CD4-positive, CD25-positive, alpha-beta regulatory T cell (primary cell): ENCODE data around the gene CASP9. TPM values are rescaled to one million over a fixed set of nuclear protein-coding genes. Genes with fewer than 3 reads are reported as not detected.
"Not testable (repeated sequence)": the region's sequence is repeated elsewhere in the genome, so short reads cannot be mapped to it uniquely, and the experiment has no call there.

Source experiments
- ATAC-seq, 2 donors: fragments of 150-1000 bp; cut with Tn5 transposase; one replicate each; pipeline ENCODE4 v1.10.0; 2021; ENCODE audit warnings: low read depth in 2 of 2, moderate number of reproducible peaks in 2 of 2, moderate library complexity in 1 of 2
- DNase-seq, 3 donors: peaks; one replicate each; pipeline versions ENCODE4 v3.0.0 to v3.0.0-alpha.2; 2012 to 2022; ENCODE audit warnings: mixed read lengths in 1 of 3
- H3K27ac ChIP-seq: one replicate; pipeline ENCODE4 v1.7.0; 2013; ENCODE audit warnings: mild to moderate bottlenecking, low read length; ENCODE audit not compliant: insufficient read depth, poor library complexity, severe bottlenecking
- H3K27me3 ChIP-seq: one replicate; pipeline ENCODE4 v1.7.0; 2013; ENCODE audit warnings: low read length; ENCODE audit not compliant: control insufficient read depth, insufficient read depth
- H3K36me3 ChIP-seq: one replicate; pipeline ENCODE4 v1.7.0; 2013; ENCODE audit warnings: mild to moderate bottlenecking, low read length, moderate library complexity; ENCODE audit not compliant: control insufficient read depth, insufficient read depth
- H3K4me1 ChIP-seq: 2 replicates; pipeline ENCODE4 v1.7.0; 2013; ENCODE audit warnings: mild to moderate bottlenecking, low read length; ENCODE audit not compliant: insufficient read depth, control insufficient read depth, poor library complexity, severe bottlenecking
- H3K4me3 ChIP-seq: one replicate; pipeline ENCODE4 v1.7.0; 2013; ENCODE audit warnings: low read depth, mild to moderate bottlenecking, low read length, moderate library complexity
- H3K9me3 ChIP-seq, 2 experiments: 1 replicate in 1 of 2; 2 replicates in 1 of 2; pipeline ENCODE4 v1.7.0; 2013; ENCODE audit warnings: low read length in 2 of 2, mild to moderate bottlenecking in 1 of 2, moderate library complexity in 1 of 2; ENCODE audit not compliant: control insufficient read depth in 2 of 2
- H3K27ac Mint-ChIP-seq, 3 donors: one replicate each; pipeline ENCODE4 v1.8.0; 2020 to 2022; ENCODE audit warnings: mild to moderate bottlenecking in 3 of 3, mixed read lengths in 3 of 3, moderate library complexity in 2 of 3
- H3K27me3 Mint-ChIP-seq: one replicate; pipeline ENCODE4 v1.8.0; 2022; ENCODE audit warnings: mild to moderate bottlenecking, mixed read lengths
- H3K36me3 Mint-ChIP-seq: one replicate; pipeline ENCODE4 v1.8.0; 2020; ENCODE audit warnings: mixed read lengths
- H3K4me1 Mint-ChIP-seq, 4 donors: one replicate each; pipeline ENCODE4 v1.8.0; 2020 to 2022; ENCODE audit warnings: mixed read lengths in 4 of 4, mild to moderate bottlenecking in 1 of 4
- H3K4me3 Mint-ChIP-seq, 4 donors: one replicate each; pipeline ENCODE4 v1.8.0; 2020 to 2022; ENCODE audit warnings: mild to moderate bottlenecking in 4 of 4, mixed read lengths in 4 of 4, moderate library complexity in 3 of 4
- H3K9me3 Mint-ChIP-seq, 7 donors: one replicate each; pipeline ENCODE4 v1.8.0; 2020 to 2022; ENCODE audit warnings: mixed read lengths in 7 of 7, mild to moderate bottlenecking in 3 of 7, moderate library complexity in 2 of 7
- polyA plus RNA-seq, 4 donors: library from polyadenylated mRNA; unstranded; fragments of 300-500 nt; fragmentation: Illumina TruSeq; gene quantifications; one replicate each; pipeline ENCODE4 v1.2.3, GENCODE V29; 2021
- total RNA-seq: library from RNA; stranded (reverse); gene quantifications from one replicate; pipeline ENCODE4 v1.2.3, GENCODE V29; 2022

Gene CASP9
- total and polyA plus RNA-seq, 5 donors from 2014 or later: 5.8 to 11.7 (median 7.8) TPM

GRCh38 chr1:15479654-15480347 lies 44.2 kb downstream of the CASP9 start:
- Histone ChIP-seq H3K27ac (no peak overlapping the region), H3K4me3 (no peak overlapping the region), H3K9me3 (no peaks in the 10 kb centered on the region), H3K36me3 (no peaks in the 10 kb centered on the region), H3K4me1 (no peaks in the 10 kb centered on the region), H3K27me3 (no peaks in the 10 kb centered on the region)
- no peak for DNase-seq
- Mint-ChIP-seq H3K36me3 (peaks cover 9% of the 10 kb centered on the region), H3K4me3 (no peak overlapping the region), H3K27ac (peak overlapping the region in 1 of 3 donors; percentile 21), H3K4me1 (no peaks in the 10 kb centered on the region), H3K27me3 (peaks cover 8% of the 10 kb centered on the region), H3K9me3 (no peaks in the 10 kb centered on the region)
- ATAC-seq: no peak

DNA sequence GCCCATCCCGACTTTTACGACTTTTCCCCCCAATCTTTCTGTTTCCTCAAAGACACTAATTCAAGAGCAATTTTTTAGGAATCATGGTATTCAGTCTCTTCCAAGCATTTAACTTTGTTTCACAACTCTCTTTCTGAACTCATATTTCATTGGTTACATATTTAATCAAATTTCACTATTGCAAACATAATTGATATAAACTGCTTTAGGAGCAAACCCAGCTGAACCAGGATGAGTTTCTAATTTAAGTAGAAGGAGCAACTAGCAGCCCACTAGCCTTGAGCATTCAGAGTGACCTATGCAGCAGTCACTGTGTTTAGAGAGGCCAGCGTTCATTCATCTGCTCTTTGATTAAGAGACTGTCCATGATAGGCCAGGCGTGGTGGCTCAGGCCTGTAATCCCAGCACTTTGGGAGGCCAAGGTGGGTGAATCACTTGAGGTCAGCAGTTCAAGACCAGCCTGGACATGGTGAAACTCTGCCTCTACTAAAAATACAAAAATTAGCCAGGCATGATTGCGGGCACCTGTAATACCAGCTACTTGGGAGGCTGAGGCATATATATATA lies 46.3 kb downstream of the CASP9 start:
- H3K27ac Mint-ChIP-seq: peak overlapping the region in 1 of 3 donors; percentile 43
- no peaks in the 10 kb centered on the region for H3K9me3 Mint-ChIP-seq
- no peaks in the 10 kb centered on the region for H3K4me1 Mint-ChIP-seq
- Histone ChIP-seq H3K36me3 (no peaks in the 10 kb centered on the region), H3K27ac (no peak overlapping the region), H3K27me3 (no peaks in the 10 kb centered on the region), H3K9me3 (no peaks in the 10 kb centered on the region), H3K4me3 (no peak overlapping the region), H3K4me1 (no peaks in the 10 kb centered on the region)
- H3K4me3 Mint-ChIP-seq: no peak overlapping the region
- DNase-seq: no peak
- peaks cover 3% of the 10 kb centered on the region for H3K36me3 Mint-ChIP-seq
- H3K27me3 Mint-ChIP-seq: peaks cover 8% of the 10 kb centered on the region
- ATAC-seq: no peak

DNA sequence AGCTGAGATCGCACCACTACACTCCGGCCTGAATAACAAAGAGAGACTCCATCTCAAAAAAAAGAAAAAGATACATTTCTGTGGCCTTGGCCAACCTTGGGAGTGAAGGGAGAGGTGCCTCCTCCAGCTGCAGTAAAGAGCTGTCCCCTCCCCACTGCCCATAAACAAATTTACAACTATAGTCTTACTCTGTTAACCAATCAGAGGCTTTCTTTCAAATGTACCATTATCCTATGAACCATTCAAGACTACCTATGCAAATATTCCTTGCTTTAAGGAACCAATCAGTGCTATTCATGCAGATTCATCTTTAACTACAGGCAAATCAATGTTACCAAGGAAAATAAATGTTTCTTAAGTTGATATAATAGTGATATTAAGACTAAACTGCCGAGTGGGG lies 47.1 kb downstream of the CASP9 start:
- no peak for DNase-seq
- ATAC-seq: no peak

GRCh38 chr1:15475752-15476314 lies 48.2 kb downstream of the CASP9 start, which contains the start of gene CELA2B:
TSS of gene CELA2B (plus strand) at chr1:15476104. CDS start at chr1:15476126, 22 bp downstream.
- H3K27ac Mint-ChIP-seq: no peak within 1 kb of the TSS
- H3K4me3 Mint-ChIP-seq: no peak within 1 kb of the TSS
- Histone ChIP-seq H3K4me1 (no peaks in the 10 kb centered on the region), H3K27ac (no peak within 1 kb of the TSS), H3K27me3 (no peaks in the 10 kb centered on the region), H3K9me3 (no peaks in the 10 kb centered on the region), H3K36me3 (no peaks in the 10 kb centered on the region), H3K4me3 (no peak within 1 kb of the TSS)
- peaks cover 3% of the 10 kb centered on the region for H3K36me3 Mint-ChIP-seq
- H3K4me1 Mint-ChIP-seq: no peaks in the 10 kb centered on the region
- H3K9me3 Mint-ChIP-seq: no peaks in the 10 kb centered on the region
- DNase-seq (no peak), ATAC-seq (no peak)
- H3K27me3 Mint-ChIP-seq: peaks cover 14% of the 10 kb centered on the region

More for the DNA sequence above, 47.1 kb downstream of the CASP9 start:
- H3K27me3 ChIP-seq: no peaks in the 10 kb centered on the region
- H3K4me3 Mint-ChIP-seq: no peak overlapping the region
- H3K4me3 ChIP-seq: no peak overlapping the region
- H3K9me3 ChIP-seq: no peaks in the 10 kb centered on the region
- peaks cover 8% of the 10 kb centered on the region for H3K27me3 Mint-ChIP-seq
- no peak overlapping the region for H3K27ac Mint-ChIP-seq
- no peak overlapping the region for H3K27ac ChIP-seq
- no peaks in the 10 kb centered on the region for H3K9me3 Mint-ChIP-seq
- H3K36me3 ChIP-seq: no peaks in the 10 kb centered on the region
- peaks cover 3% of the 10 kb centered on the region for H3K36me3 Mint-ChIP-seq
- H3K4me1 Mint-ChIP-seq: no peaks in the 10 kb centered on the region
- no peaks in the 10 kb centered on the region for H3K4me1 ChIP-seq

DNA sequence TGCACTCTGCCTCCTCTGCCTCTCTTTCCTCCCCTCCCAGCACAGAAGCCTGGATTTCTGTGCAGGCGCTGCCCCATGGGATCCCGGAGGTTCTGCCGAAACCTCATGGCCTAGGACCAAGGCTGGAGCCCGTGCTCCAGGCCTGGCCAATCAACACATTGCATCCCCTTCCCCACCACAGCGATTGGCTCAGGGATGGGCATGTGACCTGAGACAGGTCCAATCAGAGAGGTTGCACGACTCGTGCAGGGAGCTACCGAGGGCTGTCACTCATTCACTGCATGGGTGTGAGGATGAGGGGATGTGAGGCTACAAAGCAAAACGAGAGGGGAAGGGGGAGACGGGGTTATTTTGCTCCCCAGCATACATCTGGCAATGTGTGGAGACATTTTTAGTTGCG lies 51.4 kb downstream of the CASP9 start:
- Histone ChIP-seq H3K27me3 (no peaks in the 10 kb centered on the region), H3K9me3 (no peaks in the 10 kb centered on the region), H3K27ac (no peak overlapping the region), H3K4me1 (no peaks in the 10 kb centered on the region), H3K36me3 (no peaks in the 10 kb centered on the region), H3K4me3 (no peak overlapping the region)
- no peak for DNase-seq
- H3K27ac Mint-ChIP-seq: peak overlapping the region in 1 of 3 donors; percentile 31
- no peak overlapping the region for H3K4me3 Mint-ChIP-seq
- no peaks in the 10 kb centered on the region for H3K4me1 Mint-ChIP-seq
- peaks cover 11% of the 10 kb centered on the region for H3K27me3 Mint-ChIP-seq
- ATAC-seq: no peak
- no peaks in the 10 kb centered on the region for H3K36me3 Mint-ChIP-seq
- H3K9me3 Mint-ChIP-seq: no peaks in the 10 kb centered on the region

DNA sequence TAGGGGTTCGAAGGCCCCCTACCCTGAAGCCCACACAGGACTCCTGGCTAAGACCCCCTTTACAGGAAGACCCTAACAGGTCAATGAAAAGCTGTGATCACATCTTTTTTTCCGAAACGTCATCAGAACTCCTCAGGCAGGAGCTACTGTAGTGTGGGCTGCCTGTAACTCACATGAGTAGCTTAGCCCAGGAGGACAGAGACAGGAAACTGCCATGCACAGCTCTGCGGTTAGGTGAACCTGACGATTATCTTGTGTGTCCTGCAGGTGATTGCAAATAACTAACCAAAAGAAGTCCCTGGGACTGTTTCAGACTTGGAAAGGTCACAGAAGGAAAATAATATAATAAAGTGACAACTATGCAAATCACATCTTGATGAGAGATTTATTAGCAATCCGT lies 52.3 kb downstream of the CASP9 start:
- not testable (repeated sequence) for H3K27ac ChIP-seq, H3K27ac Mint-ChIP-seq, H3K4me3 Mint-ChIP-seq, H3K4me1 Mint-ChIP-seq, H3K9me3 ChIP-seq, H3K4me3 ChIP-seq, H3K36me3 Mint-ChIP-seq, ATAC-seq, H3K36me3 ChIP-seq, H3K27me3 ChIP-seq, H3K4me1 ChIP-seq, H3K9me3 Mint-ChIP-seq
- DNase-seq: peak in 1 of 3 donors; percentile 11
- H3K27me3 Mint-ChIP-seq: peaks cover 11% of the 10 kb centered on the region

DNA sequence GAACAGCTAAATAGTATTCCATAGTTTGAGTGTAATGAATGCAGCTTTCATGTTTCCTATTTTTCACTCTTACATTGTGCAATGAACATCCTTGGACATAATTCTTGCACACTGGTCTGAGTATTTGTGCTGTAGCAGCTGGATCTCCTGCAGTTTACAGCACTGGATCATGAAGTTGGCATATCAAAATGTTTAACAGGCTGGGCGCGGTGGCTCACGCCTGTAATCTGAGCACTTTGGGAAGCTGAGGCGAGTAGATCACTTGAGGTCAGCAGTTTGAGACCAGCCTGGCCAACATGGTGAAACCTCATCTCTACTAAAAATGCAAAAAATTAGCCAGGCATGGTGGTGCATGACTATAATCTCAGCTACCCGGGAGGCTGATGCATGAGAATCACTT lies 52.9 kb downstream of the CASP9 start:
- not testable (repeated sequence) for H3K36me3 Mint-ChIP-seq, H3K27me3 ChIP-seq, DNase-seq, H3K4me3 ChIP-seq, H3K4me1 Mint-ChIP-seq, H3K9me3 Mint-ChIP-seq, H3K36me3 ChIP-seq, H3K27ac ChIP-seq, H3K4me1 ChIP-seq, ATAC-seq, H3K27ac Mint-ChIP-seq, H3K9me3 ChIP-seq, H3K4me3 Mint-ChIP-seq
- peaks cover 11% of the 10 kb centered on the region for H3K27me3 Mint-ChIP-seq
